ENCODE measurements around the gene CENPB. TPM values are rescaled to one million over a fixed set of nuclear protein-coding genes. Genes with fewer than 3 reads are reported as not detected.

Gene CENPB
- total and polyA plus RNA-seq, 10 of the 15 experiments (the other 5 are each of a cell fraction or from before 2014, with no cell fraction given) = 0.16 to 71.2 (median 14.0) TPM

DNA sequence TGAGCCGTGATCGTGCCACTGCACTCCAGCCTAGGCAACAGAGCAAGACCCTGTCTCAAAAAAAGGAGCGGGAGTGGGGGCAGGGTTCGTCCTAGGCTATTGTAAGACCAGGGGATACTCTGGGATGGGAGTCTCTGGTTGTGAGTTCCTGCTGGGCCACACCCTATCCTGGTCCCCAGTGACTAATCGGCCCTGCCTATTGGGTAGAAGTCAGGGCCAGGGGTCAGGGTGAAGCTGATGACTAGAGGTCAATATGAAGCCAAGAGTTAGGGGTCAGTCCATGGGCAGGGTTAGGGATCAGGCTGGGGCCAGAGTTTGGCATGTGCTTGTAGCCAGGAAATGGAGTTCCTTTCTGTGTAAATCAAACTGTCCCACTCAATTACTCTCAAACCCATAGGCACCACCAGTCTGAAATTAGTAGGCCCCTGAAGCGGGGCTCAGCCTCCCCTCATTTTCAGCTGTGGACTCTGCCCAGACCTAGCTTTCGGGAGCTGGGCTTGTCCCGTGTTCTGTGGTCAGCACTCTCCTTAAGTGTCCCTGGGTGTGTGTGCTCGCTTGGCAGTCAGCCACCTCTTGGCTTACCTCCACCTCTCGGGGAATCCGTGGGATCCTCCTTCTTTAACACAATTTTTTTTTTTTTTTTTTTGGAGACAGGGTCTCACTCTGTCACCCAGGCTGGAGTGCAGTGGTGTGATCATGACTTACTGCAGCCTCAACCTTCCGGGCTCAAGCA lies 52.3 kb downstream of the CENPB start:
- H3K27me3 ChIP-seq (replicated peaks in 1 of 2; ENCODE audit: control insufficient read depth in 2 of 2, insufficient read depth in 2 of 2, low read length in 1 of 2) = peaks cover 0 to 1% of the 10 kb centered on the region in 2 experiments; a peak in 1 of 4 replicates
- DNase-seq (ENCODE audit: low read depth, low spot score) (no peak), ATAC-seq (no peak), FAIRE-seq (no peak)
- H3K4me2 ChIP-seq (ENCODE audit: control insufficient read depth, insufficient read depth) = no peak overlapping the region
- H2AFZ ChIP-seq (ENCODE audit: control insufficient read depth, low read depth, low read length) = no peak overlapping the region
- intact Hi-C loops (cut with micrococcal nuclease; ENCODE audit: unreplicated experiment) = no loop called here
- TF ChIP-seq ASH2L (IDR thresholded peaks at IDR 0.05; ENCODE audit: borderline replicate concordance, low read depth) = no peak
- no peak for TF ChIP-seq EZH2 (IDR thresholded peaks at IDR 0.05; ENCODE audit: borderline replicate concordance, control insufficient read depth, low read depth, low read length)
- TF ChIP-seq MYC (IDR thresholded peaks at IDR 0.05; ENCODE audit: insufficient read depth, insufficient read length, insufficient replicate concordance, low read length, severe bottlenecking) = no peak
- no peak for TF ChIP-seq TCF12 (IDR thresholded peaks at IDR 0.05; ENCODE audit: low read depth, low read length)
- H4K20me1 ChIP-seq (ENCODE audit: control insufficient read depth, insufficient read depth) = no peaks in the 10 kb centered on the region
- POLR2A ChIA-PET = no interaction called here
- no peak overlapping the region for H3K4me3 ChIP-seq
- no peaks in the 10 kb centered on the region for H3K79me2 ChIP-seq (ENCODE audit: control insufficient read depth, insufficient read depth, low read length)
- H3K4me1 ChIP-seq (ENCODE audit: control insufficient read depth, insufficient read depth, low read length) = no peaks in the 10 kb centered on the region
- no peaks in the 10 kb centered on the region for H3K9me3 ChIP-seq (replicated peaks; ENCODE audit: control insufficient read depth, insufficient read depth, low read length)
- CTCF ChIA-PET = interaction anchor here (0.5 kb wide), 1 partner anchor 136 kb away, joined by 3 read pairs; no protein-coding TSS in a partner anchor
- H3K36me3 ChIP-seq (ENCODE audit: control insufficient read depth in 2 of 2, insufficient read depth in 2 of 2, low read length in 1 of 2) = no peaks in the 10 kb centered on the region
- 56% methylated on average over 12 of the region's 12 CpGs for WGBS (ENCODE audit: insufficient coverage, insufficient replicate concordance, low lambda C conversion rate, missing lambda C conversion rate)
- no TSS peak for BruUV-seq (replicated peaks)
- no peak overlapping the region for H3K9ac ChIP-seq (ENCODE audit: control insufficient read depth, insufficient read depth, low read length)
- no peak overlapping the region for H3K27ac ChIP-seq (ENCODE audit: control insufficient read depth, insufficient read depth)
- SMC1A ChIA-PET (ENCODE audit: uncharacterized antibody, unreplicated experiment) = no interaction called here
- in situ Hi-C loops (cut with MboI) = no loop called here
- RAD21 ChIA-PET (ENCODE audit: unreplicated experiment) = no interaction called here

Other genes with a start within 250 kb of the CENPB start
Only the 7 nearest of the 11 such genes appear.
- not detected in 2 replicates for gene SIGLEC1, start 74.1 kb downstream of the CENPB start, total RNA-seq (2014; rRNA removed)
- gene SIGLEC1, start 74.1 kb downstream of the CENPB start, total RNA-seq (2014; rRNA removed; fragmentation: Illumina TruSeq; extraction: Trizol) = not detected in 2 replicates
- 0.05 TPM in 1 of 2 replicates, not detected in the other for gene SIGLEC1, start 74.1 kb downstream of the CENPB start, total RNA-seq (2021)
- gene SIGLEC1, start 74.1 kb downstream of the CENPB start, polyA plus RNA-seq (2011; rRNA removed) = not detected in 2 replicates
- gene SIGLEC1, start 74.1 kb downstream of the CENPB start, polyA plus RNA-seq (2014; fragmentation: Illumina TruSeq; extraction: Trizol) = not detected in 2 replicates
- gene SIGLEC1, start 74.1 kb downstream of the CENPB start, polyA plus RNA-seq (2014; fragmentation: Nextera tagmentation; extraction: Ambion mirVana) = not detected
- gene SIGLEC1, start 74.1 kb downstream of the CENPB start, polyA plus RNA-seq (2014; rRNA removed) = not detected in 2 replicates
- not detected for gene SIGLEC1, start 74.1 kb downstream of the CENPB start, polyA plus RNA-seq (2016; fragmentation: Nextera tagmentation; extraction: Ambion mirVana)
- not detected in 2 replicates for gene HSPA12B, start 54.1 kb downstream of the CENPB start, total RNA-seq (2014; rRNA removed)
- not detected in 2 replicates for gene HSPA12B, start 54.1 kb downstream of the CENPB start, total RNA-seq (2014; rRNA removed; fragmentation: Illumina TruSeq; extraction: Trizol)
- gene HSPA12B, start 54.1 kb downstream of the CENPB start, total RNA-seq (2021) = not detected in 2 replicates
- gene HSPA12B, start 54.1 kb downstream of the CENPB start, polyA plus RNA-seq (2011; rRNA removed) = not detected in 2 replicates
- not detected in 2 replicates for gene HSPA12B, start 54.1 kb downstream of the CENPB start, polyA plus RNA-seq (2014; fragmentation: Illumina TruSeq; extraction: Trizol)
- not detected for gene HSPA12B, start 54.1 kb downstream of the CENPB start, polyA plus RNA-seq (2014; fragmentation: Nextera tagmentation; extraction: Ambion mirVana)
- gene HSPA12B, start 54.1 kb downstream of the CENPB start, polyA plus RNA-seq (2014; rRNA removed) = not detected in 2 replicates
- gene HSPA12B, start 54.1 kb downstream of the CENPB start, polyA plus RNA-seq (2016; fragmentation: Nextera tagmentation; extraction: Ambion mirVana) = under 1 TPM in 1 of 2 experiments, not detected in 1; 0.08 TPM
- 59.2 and 64.5 TPM in 2 replicates for gene ADISSP, start 19.0 kb downstream of the CENPB start, total RNA-seq (2014; rRNA removed)
- 25.2 and 27.1 TPM in 2 replicates for gene ADISSP, start 19.0 kb downstream of the CENPB start, total RNA-seq (2014; rRNA removed; fragmentation: Illumina TruSeq; extraction: Trizol)
- 65.9 and 67.5 TPM in 2 replicates for gene ADISSP, start 19.0 kb downstream of the CENPB start, total RNA-seq (2021)
- 6.9 and 22.6 TPM in 2 replicates for gene ADISSP, start 19.0 kb downstream of the CENPB start, polyA plus RNA-seq (2011; rRNA removed)
- gene ADISSP, start 19.0 kb downstream of the CENPB start, polyA plus RNA-seq (2014; fragmentation: Illumina TruSeq; extraction: Trizol) = 2.3 and 17.5 TPM in 2 replicates
- gene ADISSP, start 19.0 kb downstream of the CENPB start, polyA plus RNA-seq (2014; fragmentation: Nextera tagmentation; extraction: Ambion mirVana) = 1 to 10 TPM in 1 of 2 experiments, under 1 TPM in 1; 0.80 to 7.6 TPM
- gene ADISSP, start 19.0 kb downstream of the CENPB start, polyA plus RNA-seq (2014; rRNA removed) = 50.2 and 62.0 TPM in 2 replicates
- gene ADISSP, start 19.0 kb downstream of the CENPB start, polyA plus RNA-seq (2016; fragmentation: Nextera tagmentation; extraction: Ambion mirVana) = 10 to 100 TPM; 90.8 to 96.3 TPM
- not detected in 2 replicates for gene SPEF1, start 5.3 kb downstream of the CENPB start, total RNA-seq (2014; rRNA removed)
- gene SPEF1, start 5.3 kb downstream of the CENPB start, total RNA-seq (2014; rRNA removed; fragmentation: Illumina TruSeq; extraction: Trizol) = not detected in 2 replicates
- not detected in 2 replicates for gene SPEF1, start 5.3 kb downstream of the CENPB start, total RNA-seq (2021)
- not detected in 2 replicates for gene SPEF1, start 5.3 kb downstream of the CENPB start, polyA plus RNA-seq (2011; rRNA removed)
- gene SPEF1, start 5.3 kb downstream of the CENPB start, polyA plus RNA-seq (2014; fragmentation: Illumina TruSeq; extraction: Trizol) = not detected in 2 replicates
- not detected for gene SPEF1, start 5.3 kb downstream of the CENPB start, polyA plus RNA-seq (2014; fragmentation: Nextera tagmentation; extraction: Ambion mirVana)
- 0.06 and 0.12 TPM in 2 replicates for gene SPEF1, start 5.3 kb downstream of the CENPB start, polyA plus RNA-seq (2014; rRNA removed)
- not detected for gene SPEF1, start 5.3 kb downstream of the CENPB start, polyA plus RNA-seq (2016; fragmentation: Nextera tagmentation; extraction: Ambion mirVana)
- 18.5 and 20.7 TPM in 2 replicates for gene CDC25B, start 9.6 kb upstream of the CENPB start, total RNA-seq (2014; rRNA removed)
- gene CDC25B, start 9.6 kb upstream of the CENPB start, total RNA-seq (2014; rRNA removed; fragmentation: Illumina TruSeq; extraction: Trizol) = 11.2 and 13.0 TPM in 2 replicates
- 58.8 and 58.9 TPM in 2 replicates for gene CDC25B, start 9.6 kb upstream of the CENPB start, total RNA-seq (2021)
- 11.2 and 20.2 TPM in 2 replicates for gene CDC25B, start 9.6 kb upstream of the CENPB start, polyA plus RNA-seq (2011; rRNA removed)
- 25.1 and 36.9 TPM in 2 replicates for gene CDC25B, start 9.6 kb upstream of the CENPB start, polyA plus RNA-seq (2014; fragmentation: Illumina TruSeq; extraction: Trizol)
- 1 to 10 TPM; 4.6 to 8.6 TPM for gene CDC25B, start 9.6 kb upstream of the CENPB start, polyA plus RNA-seq (2014; fragmentation: Nextera tagmentation; extraction: Ambion mirVana)
- 37.0 and 44.2 TPM in 2 replicates for gene CDC25B, start 9.6 kb upstream of the CENPB start, polyA plus RNA-seq (2014; rRNA removed)
- 10 to 100 TPM; 28.4 to 28.7 TPM for gene CDC25B, start 9.6 kb upstream of the CENPB start, polyA plus RNA-seq (2016; fragmentation: Nextera tagmentation; extraction: Ambion mirVana)
- gene AP5S1, start 33.8 kb upstream of the CENPB start, total RNA-seq (2014; rRNA removed) = 11.6 and 13.2 TPM in 2 replicates
- gene AP5S1, start 33.8 kb upstream of the CENPB start, total RNA-seq (2014; rRNA removed; fragmentation: Illumina TruSeq; extraction: Trizol) = 3.8 and 4.7 TPM in 2 replicates
- gene AP5S1, start 33.8 kb upstream of the CENPB start, total RNA-seq (2021) = 12.3 and 12.4 TPM in 2 replicates
- gene AP5S1, start 33.8 kb upstream of the CENPB start, polyA plus RNA-seq (2011; rRNA removed) = 1.7 and 3.8 TPM in 2 replicates
- gene AP5S1, start 33.8 kb upstream of the CENPB start, polyA plus RNA-seq (2014; fragmentation: Illumina TruSeq; extraction: Trizol) = 1.8 and 3.8 TPM in 2 replicates
- 1 to 10 TPM; 4.4 to 5.8 TPM for gene AP5S1, start 33.8 kb upstream of the CENPB start, polyA plus RNA-seq (2014; fragmentation: Nextera tagmentation; extraction: Ambion mirVana)
- 9.7 and 11.1 TPM in 2 replicates for gene AP5S1, start 33.8 kb upstream of the CENPB start, polyA plus RNA-seq (2014; rRNA removed)
- gene AP5S1, start 33.8 kb upstream of the CENPB start, polyA plus RNA-seq (2016; fragmentation: Nextera tagmentation; extraction: Ambion mirVana) = 10 to 100 TPM; 10.5 to 13.1 TPM
- gene MAVS, start 60.1 kb upstream of the CENPB start, total RNA-seq (2014; rRNA removed) = 15.2 and 16.2 TPM in 2 replicates
- gene MAVS, start 60.1 kb upstream of the CENPB start, total RNA-seq (2014; rRNA removed; fragmentation: Illumina TruSeq; extraction: Trizol) = 10.9 and 11.7 TPM in 2 replicates
- 23.5 and 25.2 TPM in 2 replicates for gene MAVS, start 60.1 kb upstream of the CENPB start, total RNA-seq (2021)
- gene MAVS, start 60.1 kb upstream of the CENPB start, polyA plus RNA-seq (2011; rRNA removed) = 7.6 and 10.0 TPM in 2 replicates
- 14.5 and 15.6 TPM in 2 replicates for gene MAVS, start 60.1 kb upstream of the CENPB start, polyA plus RNA-seq (2014; fragmentation: Illumina TruSeq; extraction: Trizol)
- gene MAVS, start 60.1 kb upstream of the CENPB start, polyA plus RNA-seq (2014; fragmentation: Nextera tagmentation; extraction: Ambion mirVana) = 1 to 10 TPM; 1.6 to 2.0 TPM
- 17.5 and 18.7 TPM in 2 replicates for gene MAVS, start 60.1 kb upstream of the CENPB start, polyA plus RNA-seq (2014; rRNA removed)
- gene MAVS, start 60.1 kb upstream of the CENPB start, polyA plus RNA-seq (2016; fragmentation: Nextera tagmentation; extraction: Ambion mirVana) = 10 to 100 TPM; 12.4 to 12.9 TPM